Endothelial cell of hepatic sinusoid (primary cell): ENCODE data around the gene ARID4B.
"Not testable (repeated sequence)": the region's sequence is repeated elsewhere in the genome, so short reads cannot be mapped to it uniquely, and the experiment has no call there.

Experiments used
- in situ Hi-C: cut with HindIII; loops from 2 replicates; pipeline ENCODE4 v1.10.0; 2017; ENCODE audit warnings: low sequenced_read_pairs

The ARID4B gene

GRCh38 chr1:235275836-235276235 is 52.1 kb downstream of the ARID4B start:
- in situ Hi-C loops, result no loop called here

GRCh38 chr1:235275223-235275622 is 52.8 kb downstream of the ARID4B start:
- in situ Hi-C loops, result no loop called here

GRCh38 chr1:235272851-235273250 is 55.1 kb downstream of the ARID4B start:
- in situ Hi-C loops, result no loop called here

- in situ Hi-C loops, result no loop called here
These were observed 57.4 kb downstream of the ARID4B start for GRCh38 chr1:235270625-235271024.

- in situ Hi-C loops, result loop anchor here (5.0 kb wide), 1 partner anchor 43 kb away; no protein-coding TSS in a partner anchor
These were observed 58.0 kb downstream of the ARID4B start for GRCh38 chr1:235269990-235270389.

GRCh38 chr1:235268379-235269125 is 59.4 kb downstream of the ARID4B start:
- in situ Hi-C loops, result loop anchor here (5.0 kb wide), 1 partner anchor 41 kb away; no protein-coding TSS in a partner anchor

- in situ Hi-C loops, result loop anchor here (5.0 kb wide), 1 partner anchor 40 kb away; no protein-coding TSS in a partner anchor
These were observed 61.0 kb downstream of the ARID4B start for GRCh38 chr1:235266967-235267366.

- in situ Hi-C loops, result loop anchor here (5.0 kb wide), 1 partner anchor 39 kb away; no protein-coding TSS in a partner anchor
These were observed 61.7 kb downstream of the ARID4B start for GRCh38 chr1:235266325-235266724.

- in situ Hi-C loops, result loop anchor here (5.0 kb wide), 1 partner anchor 39 kb away; no protein-coding TSS in a partner anchor
These were observed 62.1 kb downstream of the ARID4B start for GRCh38 chr1:235265900-235266299.

- in situ Hi-C loops, result loop anchor here (5.0 kb wide), 1 partner anchor 48 kb away; no protein-coding TSS in a partner anchor
These were observed 63.7 kb downstream of the ARID4B start for GRCh38 chr1:235264327-235264726.

GRCh38 chr1:235262539-235262938 is 65.4 kb downstream of the ARID4B start:
- in situ Hi-C loops, result loop anchor here (5.0 kb wide), 1 partner anchor 50 kb away; no protein-coding TSS in a partner anchor

- in situ Hi-C loops, result loop anchor here (5.0 kb wide), 1 partner anchor 51 kb away; no protein-coding TSS in a partner anchor
These were observed 66.7 kb downstream of the ARID4B start for GRCh38 chr1:235261243-235261642.

- in situ Hi-C loops, result no loop called here
These were observed 68.7 kb downstream of the ARID4B start for GRCh38 chr1:235259133-235259778.

GRCh38 chr1:235258068-235258467 is 69.9 kb downstream of the ARID4B start:
- in situ Hi-C loops, result not testable (repeated sequence)

- in situ Hi-C loops, result no loop called here
These were observed 73.3 kb downstream of the ARID4B start for GRCh38 chr1:235254721-235255120.

- in situ Hi-C loops, result no loop called here
These were observed 74.6 kb downstream of the ARID4B start for GRCh38 chr1:235253219-235253962.

- in situ Hi-C loops, result no loop called here
These were observed 77.5 kb downstream of the ARID4B start for GRCh38 chr1:235250430-235250829.

GRCh38 chr1:235246022-235246948 is 81.7 kb downstream of the ARID4B start:
- in situ Hi-C loops, result no loop called here

GRCh38 chr1:235244974-235245592 is 82.9 kb downstream of the ARID4B start:
- in situ Hi-C loops, result no loop called here

GRCh38 chr1:235240960-235241359 is 87.0 kb downstream of the ARID4B start:
- in situ Hi-C loops, result no loop called here
